HepG2 (cell line): ENCODE results near the gene ENDOU.

Experiments used
- CTCF ChIP-seq: sonication (generic); formaldehyde crosslinking; IDR thresholded peaks from 2 replicates; pipeline ENCODE4 v1.5.0; 2020; ENCODE audit warnings: mild to moderate bottlenecking, missing genetic modification reagents, moderate library complexity
- E2F5 ChIP-seq: sonication (generic); formaldehyde crosslinking; conservative IDR thresholded peaks from 2 replicates; pipeline ENCODE4 v1.4.0; 2020; ENCODE audit warnings: missing genetic modification reagents
- FIP1L1 ChIP-seq: fragments of 200-400 bp; formaldehyde crosslinking; IDR thresholded peaks from 2 replicates; pipeline ENCODE4 v1.6.1; 2018; ENCODE audit warnings: low read depth, mild to moderate bottlenecking, low read length, moderate library complexity, borderline replicate concordance; ENCODE audit not compliant: insufficient read depth
- GABPB1 ChIP-seq: IDR thresholded peaks from 2 replicates; pipeline ENCODE4 v1.6.1; 2016; ENCODE audit warnings: mild to moderate bottlenecking, missing genetic modification reagents, moderate library complexity, missing compliant biosample characterization
- JUN ChIP-seq: sonication (generic); formaldehyde crosslinking; IDR thresholded peaks from 2 replicates; pipeline ENCODE4 v1.4.0; 2020; ENCODE audit warnings: mild to moderate bottlenecking, missing genetic modification reagents
- PTBP1 ChIP-seq: fragments of 200-400 bp; formaldehyde crosslinking; IDR thresholded peaks from 2 replicates; pipeline ENCODE4 v1.6.1; 2018; ENCODE audit warnings: low read length, low read depth; ENCODE audit not compliant: poor library complexity, severe bottlenecking
- RFX5 ChIP-seq: IDR thresholded peaks from 2 replicates; pipeline ENCODE4 v1.6.1; 2011; ENCODE audit warnings: low read depth, low read length, improper control_type of control experiment
- ZSCAN20 ChIP-seq: sonication (generic); formaldehyde crosslinking; IDR thresholded peaks from 2 replicates; pipeline ENCODE4 v1.4.0; 2020; ENCODE audit warnings: missing genetic modification reagents, mild to moderate bottlenecking, borderline replicate concordance
- TF ChIP-seq, protein P1 (sequence below): sonication (generic); formaldehyde crosslinking; IDR thresholded peaks from 2 replicates; pipeline ENCODE4 v1.4.0; 2020; ENCODE audit warnings: missing genetic modification reagents, mild to moderate bottlenecking, borderline replicate concordance

GRCh38 chr12:47700263-47700662, 25.0 kb downstream of the ENDOU start:
- no peak for TF ChIP-seq GABPB1
- no peak for TF ChIP-seq JUN (CRISPR knock-in tag)
- TF ChIP-seq CTCF (CRISPR knock-in tag), result no peak
- TF ChIP-seq, protein P1, sequence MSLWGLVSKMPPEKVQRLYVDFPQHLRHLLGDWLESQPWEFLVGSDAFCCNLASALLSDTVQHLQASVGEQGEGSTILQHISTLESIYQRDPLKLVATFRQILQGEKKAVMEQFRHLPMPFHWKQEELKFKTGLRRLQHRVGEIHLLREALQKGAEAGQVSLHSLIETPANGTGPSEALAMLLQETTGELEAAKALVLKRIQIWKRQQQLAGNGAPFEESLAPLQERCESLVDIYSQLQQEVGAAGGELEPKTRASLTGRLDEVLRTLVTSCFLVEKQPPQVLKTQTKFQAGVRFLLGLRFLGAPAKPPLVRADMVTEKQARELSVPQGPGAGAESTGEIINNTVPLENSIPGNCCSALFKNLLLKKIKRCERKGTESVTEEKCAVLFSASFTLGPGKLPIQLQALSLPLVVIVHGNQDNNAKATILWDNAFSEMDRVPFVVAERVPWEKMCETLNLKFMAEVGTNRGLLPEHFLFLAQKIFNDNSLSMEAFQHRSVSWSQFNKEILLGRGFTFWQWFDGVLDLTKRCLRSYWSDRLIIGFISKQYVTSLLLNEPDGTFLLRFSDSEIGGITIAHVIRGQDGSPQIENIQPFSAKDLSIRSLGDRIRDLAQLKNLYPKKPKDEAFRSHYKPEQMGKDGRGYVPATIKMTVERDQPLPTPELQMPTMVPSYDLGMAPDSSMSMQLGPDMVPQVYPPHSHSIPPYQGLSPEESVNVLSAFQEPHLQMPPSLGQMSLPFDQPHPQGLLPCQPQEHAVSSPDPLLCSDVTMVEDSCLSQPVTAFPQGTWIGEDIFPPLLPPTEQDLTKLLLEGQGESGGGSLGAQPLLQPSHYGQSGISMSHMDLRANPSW (CRISPR knock-in tag), result no peak
- no peak for TF ChIP-seq FIP1L1
- no peak for TF ChIP-seq E2F5
- no peak for TF ChIP-seq ZSCAN20
- no peak for TF ChIP-seq PTBP1
- TF ChIP-seq RFX5, result no peak
